ENCODE measurements around the gene PNMA8B.

Gene PNMA8B

GRCh38 chr19:46449228-46449627 lies 46.4 kb downstream of the PNMA8B start:
- Histone ChIP-seq H3K27ac (ENCODE audit: low read depth, low read length) (no peak overlapping the region), H3K4me1 (ENCODE audit: insufficient read depth, low read length) (no peaks in the 10 kb centered on the region), H3K27me3 (ENCODE audit: control insufficient read depth in 1 of 2, insufficient read depth in 2 of 2, low read length in 2 of 2) (no peaks in the 10 kb centered on the region), H3K9ac (ENCODE audit: low read length) (no peak overlapping the region), H3K36me3 (ENCODE audit: insufficient read depth, low read length) (no peaks in the 10 kb centered on the region), H3K9me3 (ENCODE audit: low read length) (no peaks in the 10 kb centered on the region), H3K4me3 (ENCODE audit: low read depth in 1 of 2, low read length in 2 of 2) (no peak overlapping the region)

GRCh38 chr19:46448601-46449000 lies 47.1 kb downstream of the PNMA8B start:
- H3K4me3 ChIP-seq (ENCODE audit: low read depth in 1 of 2, low read length in 2 of 2), result no peak overlapping the region

GRCh38 chr19:46447824-46448223 lies 47.8 kb downstream of the PNMA8B start:
- H3K4me3 ChIP-seq (ENCODE audit: low read depth in 1 of 2, low read length in 2 of 2), result no peak overlapping the region

More at GRCh38 chr19:46448601-46449000, 47.1 kb downstream of the PNMA8B start:
- H3K36me3 ChIP-seq (ENCODE audit: insufficient read depth, low read length), result no peaks in the 10 kb centered on the region
- H3K27ac ChIP-seq (ENCODE audit: low read depth, low read length), result no peak overlapping the region
- H3K9me3 ChIP-seq (ENCODE audit: low read length), result no peaks in the 10 kb centered on the region
- no peaks in the 10 kb centered on the region for H3K27me3 ChIP-seq (ENCODE audit: control insufficient read depth in 1 of 2, insufficient read depth in 2 of 2, low read length in 2 of 2)
- H3K9ac ChIP-seq (ENCODE audit: low read length), result no peak overlapping the region
- H3K4me1 ChIP-seq (ENCODE audit: insufficient read depth, low read length), result no peaks in the 10 kb centered on the region

GRCh38 chr19:46447006-46447405 lies 48.7 kb downstream of the PNMA8B start:
- Histone ChIP-seq H3K4me3 (ENCODE audit: low read depth in 1 of 2, low read length in 2 of 2) (no peak overlapping the region), H3K9me3 (ENCODE audit: low read length) (no peaks in the 10 kb centered on the region), H3K27ac (ENCODE audit: low read depth, low read length) (no peak overlapping the region), H3K4me1 (ENCODE audit: insufficient read depth, low read length) (peaks cover 6% of the 10 kb centered on the region), H3K36me3 (ENCODE audit: insufficient read depth, low read length) (no peaks in the 10 kb centered on the region), H3K9ac (ENCODE audit: low read length) (no peak overlapping the region), H3K27me3 (ENCODE audit: control insufficient read depth in 1 of 2, insufficient read depth in 2 of 2, low read length in 2 of 2) (no peaks in the 10 kb centered on the region)

More at GRCh38 chr19:46447824-46448223, 47.8 kb downstream of the PNMA8B start:
- peaks cover 5% of the 10 kb centered on the region for H3K4me1 ChIP-seq (ENCODE audit: insufficient read depth, low read length)
- H3K27ac ChIP-seq (ENCODE audit: low read depth, low read length), result no peak overlapping the region
- no peak overlapping the region for H3K9ac ChIP-seq (ENCODE audit: low read length)
- H3K9me3 ChIP-seq (ENCODE audit: low read length), result no peaks in the 10 kb centered on the region
- no peaks in the 10 kb centered on the region for H3K27me3 ChIP-seq (ENCODE audit: control insufficient read depth in 1 of 2, insufficient read depth in 2 of 2, low read length in 2 of 2)
- no peaks in the 10 kb centered on the region for H3K36me3 ChIP-seq (ENCODE audit: insufficient read depth, low read length)

- H3K4me1 ChIP-seq (ENCODE audit: insufficient read depth, low read length), result peaks cover 6% of the 10 kb centered on the region
- no peak overlapping the region for H3K4me3 ChIP-seq (ENCODE audit: low read depth in 1 of 2, low read length in 2 of 2)
- H3K9ac ChIP-seq (ENCODE audit: low read length), result no peak overlapping the region
- no peaks in the 10 kb centered on the region for H3K9me3 ChIP-seq (ENCODE audit: low read length)
- H3K27me3 ChIP-seq (ENCODE audit: control insufficient read depth in 1 of 2, insufficient read depth in 2 of 2, low read length in 2 of 2), result no peaks in the 10 kb centered on the region
- no peak overlapping the region for H3K27ac ChIP-seq (ENCODE audit: low read depth, low read length)
- H3K36me3 ChIP-seq (ENCODE audit: insufficient read depth, low read length), result no peaks in the 10 kb centered on the region
Measured at GRCh38 chr19:46446021-46446420, 49.6 kb downstream of the PNMA8B start.

- Histone ChIP-seq H3K9ac (ENCODE audit: low read length) (no peak overlapping the region), H3K9me3 (ENCODE audit: low read length) (no peaks in the 10 kb centered on the region), H3K4me1 (ENCODE audit: insufficient read depth, low read length) (peaks cover 6% of the 10 kb centered on the region), H3K27ac (ENCODE audit: low read depth, low read length) (no peak overlapping the region), H3K27me3 (ENCODE audit: control insufficient read depth in 1 of 2, insufficient read depth in 2 of 2, low read length in 2 of 2) (no peaks in the 10 kb centered on the region), H3K36me3 (ENCODE audit: insufficient read depth, low read length) (no peaks in the 10 kb centered on the region), H3K4me3 (ENCODE audit: low read depth in 1 of 2, low read length in 2 of 2) (no peak overlapping the region)
Measured at GRCh38 chr19:46442808-46443450, 52.7 kb downstream of the PNMA8B start.

- H3K36me3 ChIP-seq (ENCODE audit: insufficient read depth, low read length), result no peaks in the 10 kb centered on the region
- no peaks in the 10 kb centered on the region for H3K9me3 ChIP-seq (ENCODE audit: low read length)
- peaks cover 6% of the 10 kb centered on the region for H3K4me1 ChIP-seq (ENCODE audit: insufficient read depth, low read length)
- no peak overlapping the region for H3K4me3 ChIP-seq (ENCODE audit: low read depth in 1 of 2, low read length in 2 of 2)
- no peak overlapping the region for H3K27ac ChIP-seq (ENCODE audit: low read depth, low read length)
- H3K9ac ChIP-seq (ENCODE audit: low read length), result no peak overlapping the region
- no peaks in the 10 kb centered on the region for H3K27me3 ChIP-seq (ENCODE audit: control insufficient read depth in 1 of 2, insufficient read depth in 2 of 2, low read length in 2 of 2)
Measured at GRCh38 chr19:46441866-46442265, 53.8 kb downstream of the PNMA8B start.

All from muscle layer of colon (tissue), 2 donors.